Nephron (organoid): Measurements from ENCODE around the gene COL28A1.

Experiments
- H3K27ac Mint-ChIP-seq, 3 experiments: 2 replicates each; pipeline ENCODE4 v1.8.0; 2020; ENCODE audit warnings: mixed read lengths in 3 of 3, mild to moderate bottlenecking in 2 of 3, moderate library complexity in 1 of 3
- H3K27me3 Mint-ChIP-seq: 2 replicates; pipeline ENCODE4 v1.8.0; 2021; ENCODE audit warnings: low read depth, mild to moderate bottlenecking, moderate library complexity, mixed read lengths
- H3K36me3 Mint-ChIP-seq: 2 replicates; pipeline ENCODE4 v1.8.0; 2020; ENCODE audit warnings: low read depth, mixed read lengths
- H3K4me1 Mint-ChIP-seq: 2 replicates; pipeline ENCODE4 v1.8.0; 2020; ENCODE audit warnings: mixed read lengths
- H3K4me3 Mint-ChIP-seq, 3 experiments: 2 replicates each; pipeline ENCODE4 v1.8.0; 2020; ENCODE audit warnings: mild to moderate bottlenecking in 3 of 3, mixed read lengths in 3 of 3, moderate library complexity in 2 of 3
- H3K9me3 Mint-ChIP-seq: 2 replicates; pipeline ENCODE4 v1.8.0; 2020; ENCODE audit warnings: mixed read lengths
- CTCF ChIP-seq, 3 experiments: fragments of 200-600 bp; sonication (generic); IDR thresholded peaks; one replicate each; pipeline ENCODE4 v1.5.0; 2021; ENCODE audit warnings: antibody characterized with exemption in 3 of 3; ENCODE audit not compliant: unreplicated experiment in 3 of 3

COL28A1 gene

DNA sequence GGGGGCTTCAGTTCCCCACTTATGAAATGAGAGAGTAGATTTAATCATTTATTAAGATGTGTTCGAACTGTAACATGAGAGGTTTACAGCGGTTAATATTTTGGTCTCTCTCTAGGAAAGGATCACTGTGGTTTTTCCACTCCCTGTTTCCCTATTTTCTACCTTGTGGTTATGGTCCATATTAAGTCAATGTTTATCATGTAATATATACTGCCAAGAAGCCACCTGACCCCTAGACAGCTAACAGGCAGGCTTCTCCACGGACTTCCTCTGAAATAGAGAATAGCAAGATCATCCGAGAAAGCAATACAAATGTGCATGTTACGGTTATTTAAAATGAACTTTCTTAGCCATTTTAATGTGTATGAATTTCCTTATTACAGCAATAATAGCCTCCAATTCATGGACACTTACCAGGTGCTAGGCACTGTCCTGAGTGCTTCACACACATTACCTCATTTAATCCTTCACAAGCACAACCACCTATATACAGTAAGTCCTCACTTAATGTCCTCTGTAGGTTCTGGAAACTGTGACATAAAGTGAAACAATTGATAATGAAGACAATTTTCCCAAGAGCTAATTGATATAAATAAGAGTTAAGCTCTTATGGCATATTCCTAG is 835 bp upstream of the COL28A1 start:
- H3K9me3 Mint-ChIP-seq = no peaks in the 10 kb centered on the region
- no peaks in the 10 kb centered on the region for H3K36me3 Mint-ChIP-seq
- H3K4me1 Mint-ChIP-seq = no peaks in the 10 kb centered on the region
- no peak for TF ChIP-seq CTCF (IDR thresholded peaks at IDR 0.05; ENCODE audit: unreplicated experiment in 3 of 3)
- no peak overlapping the region for H3K4me3 Mint-ChIP-seq
- H3K27me3 Mint-ChIP-seq = no peaks in the 10 kb centered on the region
- no peak overlapping the region for H3K27ac Mint-ChIP-seq

DNA sequence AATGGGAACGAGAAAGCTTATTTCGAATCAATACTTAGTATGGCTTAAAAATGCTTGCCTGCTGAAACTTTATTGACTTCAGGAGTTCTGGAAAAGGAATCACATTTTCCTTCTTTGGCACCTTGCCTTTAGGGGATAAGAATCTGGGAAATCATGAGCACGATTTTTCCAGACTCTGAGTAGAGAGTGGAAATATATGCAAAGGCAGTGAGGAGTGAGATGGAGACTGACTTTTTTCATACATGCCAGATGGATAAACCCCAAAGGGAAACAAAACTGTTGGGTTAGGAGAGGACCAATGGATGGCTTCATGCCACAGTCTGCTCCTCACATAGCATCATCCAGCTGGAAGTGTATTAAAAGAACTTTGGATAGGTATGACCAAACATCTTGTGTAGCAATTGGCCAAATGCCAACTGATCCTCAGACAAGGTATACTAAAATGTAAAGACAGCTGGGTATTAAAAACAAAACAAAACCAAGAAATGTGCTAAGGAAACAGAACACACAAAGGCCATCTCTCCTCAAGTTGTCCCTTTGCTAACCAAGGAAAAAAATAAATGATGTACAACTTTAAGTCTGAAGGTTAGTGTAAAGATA is 1.7 kb downstream of the COL28A1 start:
- no peak overlapping the region for H3K27ac Mint-ChIP-seq

DNA sequence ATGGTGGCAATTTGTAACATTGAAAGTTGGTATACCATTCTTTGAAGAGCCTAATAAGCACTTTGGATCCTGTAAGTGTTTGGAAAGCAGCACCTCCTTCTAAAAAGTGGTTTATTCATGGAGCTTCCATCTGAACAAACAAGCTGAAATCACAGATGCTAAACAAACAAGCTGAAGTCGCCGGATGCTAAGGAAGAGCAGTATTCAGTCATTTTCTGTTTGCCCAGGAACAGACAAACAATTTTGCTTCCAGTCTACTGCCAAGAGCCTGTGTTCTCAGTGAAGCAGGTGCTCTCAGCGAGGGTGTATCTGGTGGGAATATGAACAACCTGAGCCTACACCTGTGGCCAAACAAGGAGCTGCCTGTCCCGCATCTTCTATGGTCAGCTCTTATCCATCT is 6.3 kb downstream of the COL28A1 start:
- H3K36me3 Mint-ChIP-seq = no peaks in the 10 kb centered on the region
- no peaks in the 10 kb centered on the region for H3K27me3 Mint-ChIP-seq
- TF ChIP-seq CTCF (IDR thresholded peaks at IDR 0.05; ENCODE audit: unreplicated experiment in 3 of 3) = no peak
- no peaks in the 10 kb centered on the region for H3K9me3 Mint-ChIP-seq
- H3K4me3 Mint-ChIP-seq = no peak overlapping the region
- H3K27ac Mint-ChIP-seq = no peak overlapping the region
- H3K4me1 Mint-ChIP-seq = no peaks in the 10 kb centered on the region

More for the DNA sequence above, 1.7 kb downstream of the COL28A1 start:
- Mint-ChIP-seq H3K4me1 (no peaks in the 10 kb centered on the region), H3K9me3 (no peaks in the 10 kb centered on the region), H3K27me3 (no peaks in the 10 kb centered on the region), H3K4me3 (no peak overlapping the region), H3K36me3 (no peaks in the 10 kb centered on the region)
- TF ChIP-seq CTCF (IDR thresholded peaks at IDR 0.05; ENCODE audit: unreplicated experiment in 3 of 3) = no peak

GRCh38 chr7:7527047-7527446 is 8.6 kb downstream of the COL28A1 start:
- Mint-ChIP-seq H3K27ac (no peak overlapping the region), H3K4me1 (no peaks in the 10 kb centered on the region), H3K27me3 (no peaks in the 10 kb centered on the region), H3K36me3 (no peaks in the 10 kb centered on the region), H3K9me3 (no peaks in the 10 kb centered on the region), H3K4me3 (no peak overlapping the region)
- TF ChIP-seq CTCF (IDR thresholded peaks at IDR 0.05; ENCODE audit: unreplicated experiment in 3 of 3) = no peak

DNA sequence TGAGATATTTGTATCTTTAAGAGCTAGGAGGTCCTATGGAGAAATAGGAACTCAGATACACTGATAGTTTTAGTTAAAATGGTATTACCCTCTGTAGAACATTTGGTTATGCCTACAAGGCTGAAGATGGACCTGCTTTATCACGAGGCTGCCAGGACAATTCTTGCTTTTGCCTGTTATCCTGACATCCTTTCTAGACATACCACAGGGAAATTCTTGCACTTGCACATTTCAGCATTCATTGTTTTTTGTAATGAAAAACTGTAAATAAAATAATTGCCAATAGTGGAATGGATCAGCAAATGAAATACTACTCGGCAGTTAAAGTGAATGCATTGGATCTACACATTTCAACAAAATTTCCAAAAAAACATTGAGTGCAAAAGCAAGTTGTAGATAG is 9.7 kb downstream of the COL28A1 start:
- Mint-ChIP-seq H3K9me3 (no peaks in the 10 kb centered on the region), H3K4me1 (no peaks in the 10 kb centered on the region), H3K27me3 (no peaks in the 10 kb centered on the region), H3K27ac (no peak overlapping the region), H3K36me3 (no peaks in the 10 kb centered on the region), H3K4me3 (no peak overlapping the region)
- TF ChIP-seq CTCF (IDR thresholded peaks at IDR 0.05; ENCODE audit: unreplicated experiment in 3 of 3) = no peak

GRCh38 chr7:7524121-7524520 is 11.6 kb downstream of the COL28A1 start:
- Mint-ChIP-seq H3K4me3 (no peak overlapping the region), H3K9me3 (no peaks in the 10 kb centered on the region), H3K27ac (no peak overlapping the region), H3K27me3 (no peaks in the 10 kb centered on the region), H3K36me3 (no peaks in the 10 kb centered on the region), H3K4me1 (no peaks in the 10 kb centered on the region)
- no peak for TF ChIP-seq CTCF (IDR thresholded peaks at IDR 0.05; ENCODE audit: unreplicated experiment in 3 of 3)
